ENCODE measurements around the gene BABAM2.

BABAM2 gene

DNA sequence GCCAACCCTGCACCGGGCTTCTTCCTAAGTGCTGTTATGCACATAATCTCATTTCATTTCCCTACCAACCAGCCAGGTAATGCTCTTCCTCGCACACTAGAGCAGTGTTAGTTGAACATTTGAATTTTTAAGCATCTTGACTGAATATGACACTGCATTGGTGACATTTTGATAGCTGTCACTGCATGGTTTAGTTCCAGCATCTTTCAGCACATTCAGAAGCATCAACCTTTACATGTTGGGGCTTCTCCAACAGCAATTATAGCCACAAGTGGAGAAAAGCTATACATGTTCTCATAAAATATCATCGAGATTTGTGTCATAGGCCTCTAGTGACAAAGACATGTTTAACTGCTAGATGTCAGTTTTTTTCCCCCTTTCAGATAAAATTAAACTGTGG is 272.0 kb downstream of the BABAM2 start:
- ChIA-PET CTCF (no interaction called here), POLR2A (no interaction called here)
- Histone ChIP-seq H3K4me3 (ENCODE audit: low read depth, low read length) (no peak overlapping the region), H3K4me1 (ENCODE audit: control insufficient read depth, insufficient read depth, low read length) (peaks cover 6% of the 10 kb centered on the region; the same call in 1 of the 2 replicates), H3K27ac (ENCODE audit: extremely low read depth, low read depth, low read length) (no peak overlapping the region), H3K9me3 (ENCODE audit: control insufficient read depth, insufficient read depth, low read depth, low read length) (no peaks in the 10 kb centered on the region), H3K36me3 (ENCODE audit: control insufficient read depth in 2 of 2, insufficient read depth in 1 of 2, low read length in 2 of 2) (no peaks in the 10 kb centered on the region)
- TF ChIP-seq ZNF701 (tag by site-specific recombination; IDR thresholded peaks at IDR 0.05) (no peak), ZNF16 (tag by site-specific recombination; IDR thresholded peaks at IDR 0.05; ENCODE audit: low read depth) (no peak), ZNF654 (tag by site-specific recombination; IDR thresholded peaks at IDR 0.05; ENCODE audit: low read depth) (no peak), ZNF404 (tag by site-specific recombination; IDR thresholded peaks at IDR 0.05) (no peak), ZNF184 (tag by site-specific recombination; IDR thresholded peaks at IDR 0.05) (no peak), ZNF114 (tag by site-specific recombination; IDR thresholded peaks at IDR 0.05) (no peak), ZNF776 (tag by site-specific recombination; IDR thresholded peaks at IDR 0.05; ENCODE audit: borderline replicate concordance) (no peak), ZNF76 (tag by site-specific recombination; IDR thresholded peaks at IDR 0.05; ENCODE audit: borderline replicate concordance, low read depth) (no peak), ZNF169 (tag by site-specific recombination; IDR thresholded peaks at IDR 0.05) (no peak), GLIS2 (tag by site-specific recombination; IDR thresholded peaks at IDR 0.05) (no peak), ZNF274 (IDR thresholded peaks at IDR 0.05; ENCODE audit: low read length) (no peak), ZNF274 (tag by site-specific recombination; IDR thresholded peaks at IDR 0.05; ENCODE audit: borderline replicate concordance) (no peak), ZNF138 (tag by site-specific recombination; IDR thresholded peaks at IDR 0.05; ENCODE audit: borderline replicate concordance) (no peak), ZNF621 (tag by site-specific recombination; IDR thresholded peaks at IDR 0.05) (no peak), ZBTB48 (tag by site-specific recombination; IDR thresholded peaks at IDR 0.05) (no peak), REPIN1 (tag by site-specific recombination; IDR thresholded peaks at IDR 0.05; ENCODE audit: low read depth) (no peak), ZNF366 (tag by site-specific recombination; conservative IDR thresholded peaks at IDR 0.05) (no peak)
- TF ChIP-seq, protein P1, sequence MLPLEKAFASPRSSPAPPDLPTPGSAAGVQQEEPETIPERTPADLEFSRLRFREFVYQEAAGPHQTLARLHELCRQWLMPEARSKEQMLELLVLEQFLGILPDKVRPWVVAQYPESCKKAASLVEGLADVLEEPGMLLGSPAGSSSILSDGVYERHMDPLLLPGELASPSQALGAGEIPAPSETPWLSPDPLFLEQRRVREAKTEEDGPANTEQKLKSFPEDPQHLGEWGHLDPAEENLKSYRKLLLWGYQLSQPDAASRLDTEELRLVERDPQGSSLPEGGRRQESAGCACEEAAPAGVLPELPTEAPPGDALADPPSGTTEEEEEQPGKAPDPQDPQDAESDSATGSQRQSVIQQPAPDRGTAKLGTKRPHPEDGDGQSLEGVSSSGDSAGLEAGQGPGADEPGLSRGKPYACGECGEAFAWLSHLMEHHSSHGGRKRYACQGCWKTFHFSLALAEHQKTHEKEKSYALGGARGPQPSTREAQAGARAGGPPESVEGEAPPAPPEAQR (tag by site-specific recombination; IDR thresholded peaks at IDR 0.05): no peak
- TF ChIP-seq, protein P2, sequence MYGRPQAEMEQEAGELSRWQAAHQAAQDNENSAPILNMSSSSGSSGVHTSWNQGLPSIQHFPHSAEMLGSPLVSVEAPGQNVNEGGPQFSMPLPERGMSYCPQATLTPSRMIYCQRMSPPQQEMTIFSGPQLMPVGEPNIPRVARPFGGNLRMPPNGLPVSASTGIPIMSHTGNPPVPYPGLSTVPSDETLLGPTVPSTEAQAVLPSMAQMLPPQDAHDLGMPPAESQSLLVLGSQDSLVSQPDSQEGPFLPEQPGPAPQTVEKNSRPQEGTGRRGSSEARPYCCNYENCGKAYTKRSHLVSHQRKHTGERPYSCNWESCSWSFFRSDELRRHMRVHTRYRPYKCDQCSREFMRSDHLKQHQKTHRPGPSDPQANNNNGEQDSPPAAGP (tag by site-specific recombination; IDR thresholded peaks at IDR 0.05): no peak

DNA sequence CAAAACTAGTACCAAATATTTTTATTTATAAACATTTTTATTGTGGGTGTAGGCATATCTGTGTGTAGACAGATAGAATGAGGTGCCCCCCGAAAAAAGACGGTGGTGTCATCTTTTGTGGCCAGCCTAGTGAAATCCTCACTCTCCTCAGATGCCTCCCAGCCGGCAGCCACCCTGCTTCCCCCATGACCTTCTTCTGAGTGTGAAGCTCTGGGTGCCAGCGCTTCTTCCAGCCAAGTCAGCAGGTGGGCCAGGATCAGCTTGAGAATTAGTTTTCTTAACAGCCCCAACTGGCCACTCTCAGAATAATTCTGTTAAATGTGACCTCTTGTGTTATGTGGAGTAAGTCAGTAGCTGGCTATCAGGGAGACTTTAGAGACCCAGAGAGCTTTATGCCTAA is 272.5 kb downstream of the BABAM2 start:
- ChIA-PET POLR2A (no interaction called here), CTCF (no interaction called here)
- H3K4me3 ChIP-seq (ENCODE audit: low read depth, low read length): no peak overlapping the region
- no peak for TF ChIP-seq ZNF626 (tag by site-specific recombination; IDR thresholded peaks at IDR 0.05)
- no peak for TF ChIP-seq ZNF311 (tag by site-specific recombination; IDR thresholded peaks at IDR 0.05; ENCODE audit: borderline replicate concordance)
- TF ChIP-seq, protein P3, sequence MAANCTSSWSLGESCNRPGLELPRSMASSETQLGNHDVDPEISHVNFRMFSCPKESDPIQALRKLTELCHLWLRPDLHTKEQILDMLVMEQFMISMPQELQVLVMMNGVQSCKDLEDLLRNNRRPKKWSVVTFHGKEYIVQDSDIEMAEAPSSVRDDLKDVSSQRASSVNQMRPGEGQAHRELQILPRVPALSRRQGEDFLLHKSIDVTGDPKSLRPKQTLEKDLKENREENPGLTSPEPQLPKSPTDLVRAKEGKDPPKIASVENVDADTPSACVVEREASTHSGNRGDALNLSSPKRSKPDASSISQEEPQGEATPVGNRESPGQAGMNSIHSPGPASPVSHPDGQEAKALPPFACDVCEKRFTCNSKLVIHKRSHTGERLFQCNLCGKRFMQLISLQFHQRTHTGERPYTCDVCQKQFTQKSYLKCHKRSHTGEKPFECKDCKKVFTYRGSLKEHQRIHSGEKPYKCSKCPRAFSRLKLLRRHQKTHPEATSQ (tag by site-specific recombination; IDR thresholded peaks at IDR 0.05): no peak
- no peak for TF ChIP-seq ZBTB17 (tag by site-specific recombination; IDR thresholded peaks at IDR 0.05)
- TF ChIP-seq ZNF140 (tag by site-specific recombination; IDR thresholded peaks at IDR 0.05): no peak
- no peak for TF ChIP-seq ZEB2 (tag by site-specific recombination; IDR thresholded peaks at IDR 0.05)
- no peak for TF ChIP-seq KLF8 (tag by site-specific recombination; IDR thresholded peaks at IDR 0.05)
- no peak for TF ChIP-seq ZNF837 (tag by site-specific recombination; IDR thresholded peaks at IDR 0.05)
- TF ChIP-seq, protein P4, sequence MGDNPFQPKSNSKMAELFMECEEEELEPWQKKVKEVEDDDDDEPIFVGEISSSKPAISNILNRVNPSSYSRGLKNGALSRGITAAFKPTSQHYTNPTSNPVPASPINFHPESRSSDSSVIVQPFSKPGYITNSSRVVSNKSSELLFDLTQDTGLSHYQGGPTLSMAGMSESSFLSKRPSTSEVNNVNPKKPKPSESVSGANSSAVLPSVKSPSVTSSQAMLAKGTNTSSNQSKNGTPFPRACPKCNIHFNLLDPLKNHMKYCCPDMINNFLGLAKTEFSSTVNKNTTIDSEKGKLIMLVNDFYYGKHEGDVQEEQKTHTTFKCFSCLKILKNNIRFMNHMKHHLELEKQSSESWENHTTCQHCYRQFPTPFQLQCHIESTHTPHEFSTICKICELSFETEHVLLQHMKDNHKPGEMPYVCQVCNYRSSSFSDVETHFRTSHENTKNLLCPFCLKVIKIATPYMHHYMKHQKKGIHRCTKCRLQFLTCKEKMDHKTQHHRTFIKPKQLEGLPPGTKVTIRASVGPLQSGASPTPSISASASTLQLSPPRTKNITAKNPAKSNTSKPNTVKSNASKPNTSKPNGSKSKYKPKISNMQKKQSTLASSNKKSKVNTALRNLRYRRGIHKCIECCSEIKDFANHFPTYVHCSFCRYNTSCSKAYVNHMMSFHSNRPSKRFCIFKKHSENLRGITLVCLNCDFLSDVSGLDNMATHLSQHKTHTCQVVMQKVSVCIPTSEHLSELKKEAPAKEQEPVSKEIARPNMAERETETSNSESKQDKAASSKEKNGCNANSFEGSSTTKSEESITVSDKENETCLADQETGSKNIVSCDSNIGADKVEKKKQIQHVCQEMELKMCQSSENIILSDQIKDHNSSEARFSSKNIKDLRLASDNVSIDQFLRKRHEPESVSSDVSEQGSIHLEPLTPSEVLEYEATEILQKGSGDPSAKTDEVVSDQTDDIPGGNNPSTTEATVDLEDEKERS (tag by site-specific recombination; IDR thresholded peaks at IDR 0.05): no peak
- TF ChIP-seq ZNF248 (tag by site-specific recombination; IDR thresholded peaks at IDR 0.05): no peak
- TF ChIP-seq ZNF10 (tag by site-specific recombination; IDR thresholded peaks at IDR 0.05): no peak
- TF ChIP-seq ZNF302 (tag by site-specific recombination; IDR thresholded peaks at IDR 0.05; ENCODE audit: low read depth): no peak
- no peak for TF ChIP-seq SCRT2 (tag by site-specific recombination; IDR thresholded peaks at IDR 0.05)
- TF ChIP-seq SP3 (tag by site-specific recombination; IDR thresholded peaks at IDR 0.05): no peak
- H3K4me1 ChIP-seq (ENCODE audit: control insufficient read depth, insufficient read depth, low read length): peaks cover 6% of the 10 kb centered on the region; the same call in 1 of the 2 replicates
- H3K9me3 ChIP-seq (ENCODE audit: control insufficient read depth, insufficient read depth, low read depth, low read length): no peaks in the 10 kb centered on the region
- H3K36me3 ChIP-seq (ENCODE audit: control insufficient read depth in 2 of 2, insufficient read depth in 1 of 2, low read length in 2 of 2): no peaks in the 10 kb centered on the region
- H3K27ac ChIP-seq (ENCODE audit: extremely low read depth, low read depth, low read length): no peak overlapping the region
